Measurements from ENCODE around the gene RESP18. TPM values are rescaled to one million over a fixed set of nuclear protein-coding genes. Genes with fewer than 3 reads are reported as not detected.

The RESP18 gene
- total and polyA plus RNA-seq, 7 donors, result not detected

DNA sequence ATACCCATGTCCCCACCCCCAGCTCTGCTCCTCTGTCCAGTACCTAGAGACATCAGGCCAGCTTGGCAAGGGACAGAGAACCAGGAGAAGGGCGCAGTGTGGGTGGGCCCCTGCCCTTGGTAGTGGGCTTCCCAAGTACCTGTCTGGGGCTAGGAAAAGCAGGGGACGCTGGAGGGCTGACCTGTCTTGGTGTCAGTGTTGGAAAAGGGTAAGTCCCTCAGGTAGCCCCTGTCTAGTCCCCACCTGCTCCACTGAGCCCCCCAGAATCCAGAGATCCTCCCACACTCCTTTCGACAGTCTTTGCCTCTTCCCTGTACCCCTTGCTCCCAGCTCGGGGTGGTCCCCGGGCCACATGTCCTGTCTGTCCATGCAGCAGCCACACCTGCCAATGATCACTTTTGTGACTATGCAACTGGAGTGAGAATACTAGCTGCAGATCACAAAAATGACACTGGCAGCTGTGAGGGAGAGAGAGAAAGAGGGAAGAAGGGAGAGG lies 38.8 kb downstream of the RESP18 start:
- DNase-seq, result peak in 1 of 2 donors; percentile 42
- peak overlapping the region; percentile 84 for H3K27ac ChIP-seq
- WGBS, 3 donors, result 67 to 81% (median 70%) methylated on average over 5 of the region's 5 CpGs

DNA sequence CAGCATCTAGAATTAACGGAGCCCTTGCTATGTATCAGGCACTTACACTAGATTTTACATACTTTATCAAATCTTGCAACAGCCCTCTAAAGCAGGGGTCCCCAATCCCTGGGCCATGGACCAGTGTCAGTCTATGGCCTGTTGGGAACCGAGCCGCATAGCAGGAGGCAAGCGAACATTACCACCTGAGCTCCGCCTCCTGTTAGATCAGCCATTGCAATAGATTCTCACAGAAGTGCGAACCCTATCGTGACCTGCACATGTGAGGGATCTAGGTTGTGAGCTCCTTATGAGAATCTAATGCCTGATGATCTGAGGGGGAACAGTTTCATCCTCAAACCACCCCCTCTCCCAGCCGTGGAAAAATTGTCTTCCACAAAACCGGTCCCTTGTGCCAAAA lies 39.9 kb downstream of the RESP18 start:
- H3K27me3 ChIP-seq (ENCODE audit: insufficient read depth in 3 of 3, low read length in 2 of 3), result no peaks in the 10 kb centered on the region
- WGBS, 3 donors, result 86 to 93% (median 91%) methylated on average over 9 of the region's 9 CpGs
- TF ChIP-seq, protein P1, sequence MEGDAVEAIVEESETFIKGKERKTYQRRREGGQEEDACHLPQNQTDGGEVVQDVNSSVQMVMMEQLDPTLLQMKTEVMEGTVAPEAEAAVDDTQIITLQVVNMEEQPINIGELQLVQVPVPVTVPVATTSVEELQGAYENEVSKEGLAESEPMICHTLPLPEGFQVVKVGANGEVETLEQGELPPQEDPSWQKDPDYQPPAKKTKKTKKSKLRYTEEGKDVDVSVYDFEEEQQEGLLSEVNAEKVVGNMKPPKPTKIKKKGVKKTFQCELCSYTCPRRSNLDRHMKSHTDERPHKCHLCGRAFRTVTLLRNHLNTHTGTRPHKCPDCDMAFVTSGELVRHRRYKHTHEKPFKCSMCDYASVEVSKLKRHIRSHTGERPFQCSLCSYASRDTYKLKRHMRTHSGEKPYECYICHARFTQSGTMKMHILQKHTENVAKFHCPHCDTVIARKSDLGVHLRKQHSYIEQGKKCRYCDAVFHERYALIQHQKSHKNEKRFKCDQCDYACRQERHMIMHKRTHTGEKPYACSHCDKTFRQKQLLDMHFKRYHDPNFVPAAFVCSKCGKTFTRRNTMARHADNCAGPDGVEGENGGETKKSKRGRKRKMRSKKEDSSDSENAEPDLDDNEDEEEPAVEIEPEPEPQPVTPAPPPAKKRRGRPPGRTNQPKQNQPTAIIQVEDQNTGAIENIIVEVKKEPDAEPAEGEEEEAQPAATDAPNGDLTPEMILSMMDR (IDR thresholded peaks at IDR 0.05), result no peak
- no peak for ATAC-seq
- intact Hi-C loops (cut with DNase I), result loop anchor here in 1 of 2 donors (10.0 kb wide), 1 partner anchor 48 kb away; the partner anchor contains the start of genes GLB1L and STK16
- H3K9me3 ChIP-seq, result no peaks in the 10 kb centered on the region
- no peak overlapping the region for H3K27ac ChIP-seq
- DNase-seq, result no peak
- H3K36me3 ChIP-seq (ENCODE audit: insufficient read depth in 1 of 2, low read depth in 1 of 2), result no peaks in the 10 kb centered on the region
- H3K4me1 ChIP-seq, result peaks cover 4% of the 10 kb centered on the region
- H3K4me3 ChIP-seq, result no peak overlapping the region

More for the DNA sequence above, 38.8 kb downstream of the RESP18 start:
- Histone ChIP-seq H3K9me3 (no peaks in the 10 kb centered on the region), H3K4me3 (no peak overlapping the region), H3K4me1 (peaks cover 4% of the 10 kb centered on the region), H3K27me3 (ENCODE audit: insufficient read depth in 3 of 3, low read length in 2 of 3) (no peaks in the 10 kb centered on the region), H3K36me3 (ENCODE audit: insufficient read depth in 1 of 2, low read depth in 1 of 2) (no peaks in the 10 kb centered on the region)
- ATAC-seq, result no peak
- intact Hi-C loops (cut with DNase I), result loop anchor here (1.0 to 10.0 kb wide), 2 partner anchors 15 to 49 kb away; partner anchors contain the start of genes GLB1L (in 1 of the 2) and STK16 (in 1 of the 2)
- TF ChIP-seq, protein P1 (IDR thresholded peaks at IDR 0.05), result no peak

DNA sequence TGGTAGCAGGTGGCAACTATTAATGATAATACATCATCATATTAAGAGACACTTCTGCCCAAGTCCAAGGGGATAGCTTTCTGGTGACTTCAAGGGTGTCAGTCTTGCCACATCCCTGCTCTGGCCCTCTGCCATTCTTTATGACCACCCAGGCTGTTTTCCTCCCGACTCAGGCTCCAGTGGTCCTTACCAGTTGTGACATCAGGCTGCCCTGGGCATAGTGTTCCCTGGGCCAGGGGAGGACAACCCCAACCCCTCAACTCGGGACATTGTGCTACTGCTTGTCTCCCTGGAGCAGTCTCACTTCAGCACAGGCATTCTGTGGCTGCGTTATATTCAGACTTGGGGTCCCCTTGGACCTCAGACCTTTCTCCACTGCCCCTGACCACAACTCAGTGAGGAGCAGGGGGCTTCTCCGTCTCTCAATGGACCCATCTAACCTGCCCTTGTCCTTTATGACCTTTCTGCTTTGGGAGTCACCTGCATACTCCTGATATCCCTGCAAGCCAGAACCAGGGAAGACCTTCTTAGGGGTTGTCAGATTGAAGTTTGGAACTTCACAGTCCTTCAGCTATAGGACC lies 40.5 kb downstream of the RESP18 start:
- no peaks in the 10 kb centered on the region for H3K27me3 ChIP-seq (ENCODE audit: insufficient read depth in 3 of 3, low read length in 2 of 3)
- 67 to 71% (median 68%) methylated on average over 4 of the region's 4 CpGs for WGBS, 3 donors
- intact Hi-C loops (cut with DNase I), result loop anchor here in 1 of 2 donors (10.0 kb wide), 1 partner anchor 47 kb away; the partner anchor contains the start of genes GLB1L and STK16
- H3K4me1 ChIP-seq, result peaks cover 4% of the 10 kb centered on the region
- no peak for ATAC-seq
- no peak overlapping the region for H3K4me3 ChIP-seq
- H3K9me3 ChIP-seq, result no peaks in the 10 kb centered on the region
- no peaks in the 10 kb centered on the region for H3K36me3 ChIP-seq (ENCODE audit: insufficient read depth in 1 of 2, low read depth in 1 of 2)
- TF ChIP-seq, protein P1 (IDR thresholded peaks at IDR 0.05), result no peak
- H3K27ac ChIP-seq, result no peak overlapping the region
- DNase-seq, result no peak

DNA sequence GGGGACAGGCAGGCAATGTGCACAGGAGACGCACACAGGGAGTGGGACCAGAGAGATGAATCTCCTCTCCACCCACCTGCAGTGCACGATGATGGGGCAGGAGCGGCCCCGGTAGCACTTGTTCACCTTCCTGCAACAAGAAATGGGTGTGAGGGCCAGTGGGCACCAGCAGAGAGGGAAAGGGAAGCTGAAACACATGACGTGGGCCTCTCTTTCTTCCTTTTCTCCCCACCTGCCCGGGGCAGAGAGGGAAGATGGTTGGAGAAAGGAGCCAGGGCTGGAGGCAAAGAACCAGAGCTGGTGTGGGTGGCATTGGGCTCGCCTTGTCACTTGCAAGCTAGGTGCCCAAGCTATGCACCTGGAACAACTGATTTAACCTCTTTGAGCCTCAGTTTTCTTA lies 41.1 kb downstream of the RESP18 start:
- Histone ChIP-seq H3K27me3 (ENCODE audit: insufficient read depth in 3 of 3, low read length in 2 of 3) (no peaks in the 10 kb centered on the region), H3K4me3 (no peak overlapping the region), H3K9me3 (no peaks in the 10 kb centered on the region), H3K27ac (no peak overlapping the region), H3K36me3 (ENCODE audit: insufficient read depth in 1 of 2, low read depth in 1 of 2) (peaks cover 0 to 6% of the 10 kb centered on the region in 2 donors), H3K4me1 (peaks cover 4% of the 10 kb centered on the region)
- intact Hi-C loops (cut with DNase I), result loop anchor here in 1 of 2 donors (10.0 kb wide), 1 partner anchor 47 kb away; the partner anchor contains the start of genes GLB1L and STK16
- ATAC-seq (no peak), DNase-seq (no peak)
- 78 to 86% (median 84%) methylated on average over 6 to 7 of the region's 7 CpGs for WGBS, 3 donors
- TF ChIP-seq, protein P1 (IDR thresholded peaks at IDR 0.05), result no peak

All from psoas muscle (tissue), 8 donors.